ENCODE results near the gene ARCN1. TPM values are rescaled to one million over a fixed set of nuclear protein-coding genes. Genes with fewer than 3 reads are reported as not detected.

Gene ARCN1
- total RNA-seq, 4 donors from 2014 or later: 103 to 157 (median 112) TPM

- no peaks in the 10 kb centered on the region for H3K9me3 ChIP-seq
- 76 to 80% methylated on average over 21 to 26 of the region's 27 CpGs for WGBS, 2 donors
- peaks cover 19% of the 10 kb centered on the region in 2 donors for H3K4me1 ChIP-seq
- TF ChIP-seq, protein P1, sequence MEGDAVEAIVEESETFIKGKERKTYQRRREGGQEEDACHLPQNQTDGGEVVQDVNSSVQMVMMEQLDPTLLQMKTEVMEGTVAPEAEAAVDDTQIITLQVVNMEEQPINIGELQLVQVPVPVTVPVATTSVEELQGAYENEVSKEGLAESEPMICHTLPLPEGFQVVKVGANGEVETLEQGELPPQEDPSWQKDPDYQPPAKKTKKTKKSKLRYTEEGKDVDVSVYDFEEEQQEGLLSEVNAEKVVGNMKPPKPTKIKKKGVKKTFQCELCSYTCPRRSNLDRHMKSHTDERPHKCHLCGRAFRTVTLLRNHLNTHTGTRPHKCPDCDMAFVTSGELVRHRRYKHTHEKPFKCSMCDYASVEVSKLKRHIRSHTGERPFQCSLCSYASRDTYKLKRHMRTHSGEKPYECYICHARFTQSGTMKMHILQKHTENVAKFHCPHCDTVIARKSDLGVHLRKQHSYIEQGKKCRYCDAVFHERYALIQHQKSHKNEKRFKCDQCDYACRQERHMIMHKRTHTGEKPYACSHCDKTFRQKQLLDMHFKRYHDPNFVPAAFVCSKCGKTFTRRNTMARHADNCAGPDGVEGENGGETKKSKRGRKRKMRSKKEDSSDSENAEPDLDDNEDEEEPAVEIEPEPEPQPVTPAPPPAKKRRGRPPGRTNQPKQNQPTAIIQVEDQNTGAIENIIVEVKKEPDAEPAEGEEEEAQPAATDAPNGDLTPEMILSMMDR (IDR thresholded peaks at IDR 0.05): no peak
- TF ChIP-seq POLR2A (IDR thresholded peaks at IDR 0.05): no peak
- no peaks in the 10 kb centered on the region for H3K36me3 ChIP-seq
- intact Hi-C loops (cut with DNase I): no loop called here
- H3K27ac ChIP-seq: no peak overlapping the region
- no peak for DNase-seq
- H3K4me3 ChIP-seq (replicated peaks in 1 of 3): no peak overlapping the region
- H3K27me3 ChIP-seq: no peaks in the 10 kb centered on the region
Observed at GRCh38 chr11:118533769-118534729, 38.2 kb upstream of the ARCN1 start.

GRCh38 chr11:118535261-118535660, 36.9 kb upstream of the ARCN1 start:
- H3K9me3 ChIP-seq: no peaks in the 10 kb centered on the region
- no peak overlapping the region for H3K27ac ChIP-seq
- H3K36me3 ChIP-seq: no peaks in the 10 kb centered on the region
- WGBS, 2 donors: 82 to 88% methylated on average over 8 to 9 of the region's 9 CpGs
- no peak overlapping the region for H3K4me3 ChIP-seq (replicated peaks in 1 of 3)
- H3K27me3 ChIP-seq: no peaks in the 10 kb centered on the region
- DNase-seq: no peak
- TF ChIP-seq POLR2A (IDR thresholded peaks at IDR 0.05): no peak
- TF ChIP-seq, protein P1 (IDR thresholded peaks at IDR 0.05): no peak
- peaks cover 6% of the 10 kb centered on the region in 2 donors for H3K4me1 ChIP-seq
- intact Hi-C loops (cut with DNase I): no loop called here

GRCh38 chr11:118536726-118537125, 35.5 kb upstream of the ARCN1 start:
- Histone ChIP-seq H3K27me3 (no peaks in the 10 kb centered on the region), H3K9me3 (no peaks in the 10 kb centered on the region), H3K27ac (no peak overlapping the region), H3K36me3 (no peaks in the 10 kb centered on the region), H3K4me3 (replicated peaks in 1 of 3) (no peak overlapping the region), H3K4me1 (peaks cover 3 to 4% of the 10 kb centered on the region in 2 donors)
- 96 to 97% methylated on average over 5 of the region's 5 CpGs for WGBS, 2 donors
- no peak for TF ChIP-seq POLR2A (IDR thresholded peaks at IDR 0.05)
- TF ChIP-seq, protein P1 (IDR thresholded peaks at IDR 0.05): no peak
- intact Hi-C loops (cut with DNase I): no loop called here
- DNase-seq: no peak

GRCh38 chr11:118537409-118537980, 34.7 kb upstream of the ARCN1 start:
- no peak for DNase-seq
- intact Hi-C loops (cut with DNase I): no loop called here
- no peak overlapping the region for H3K27ac ChIP-seq
- TF ChIP-seq POLR2A (IDR thresholded peaks at IDR 0.05): no peak
- TF ChIP-seq, protein P1 (IDR thresholded peaks at IDR 0.05): no peak
- 92 to 94% methylated on average over 6 of the region's 6 CpGs for WGBS, 2 donors
- no peaks in the 10 kb centered on the region for H3K9me3 ChIP-seq
- H3K4me3 ChIP-seq (replicated peaks in 1 of 3): no peak overlapping the region
- no peaks in the 10 kb centered on the region for H3K27me3 ChIP-seq
- H3K36me3 ChIP-seq: no peaks in the 10 kb centered on the region
- no peaks in the 10 kb centered on the region for H3K4me1 ChIP-seq
